GM12874 (cell line): ENCODE data around the gene PBRM1.

Experiments used
- CTCF ChIP-seq: IDR thresholded peaks from 2 replicates; pipeline ENCODE4 v1.5.1; 2011; ENCODE audit warnings: low read depth, mild to moderate bottlenecking, control low read depth, low read length, moderate library complexity; ENCODE audit not compliant: insufficient read depth

PBRM1 gene

GRCh38 chr3:52685709-52686691 lies at the start of gene PBRM1, which contains the start of gene GNL3:
Gene PBRM1 (minus strand): TSS chr3:52685913.
Gene GNL3 (plus strand): TSS chr3:52686032. CDS start chr3:52686093, 61 bp downstream.
- no peak for TF ChIP-seq CTCF

- TF ChIP-seq CTCF = no peak
These were observed 47.7 kb upstream of the PBRM1 start for GRCh38 chr3:52733256-52733891.

- TF ChIP-seq CTCF = no peak
These were observed 45.9 kb upstream of the PBRM1 start for GRCh38 chr3:52731590-52731989.

GRCh38 chr3:52730681-52731080 lies 45.0 kb upstream of the PBRM1 start:
- TF ChIP-seq CTCF = no peak

GRCh38 chr3:52724511-52724910 lies 38.8 kb upstream of the PBRM1 start:
- no peak for TF ChIP-seq CTCF

- no peak for TF ChIP-seq CTCF
These were observed 38.2 kb upstream of the PBRM1 start for GRCh38 chr3:52723935-52724334.

GRCh38 chr3:52722491-52722890 lies 36.8 kb upstream of the PBRM1 start:
- no peak for TF ChIP-seq CTCF
